HEK293 (cell line): ENCODE results near the gene RASGRF2.
"Not testable (repeated sequence)": the region's sequence is repeated elsewhere in the genome, so short reads cannot be mapped to it uniquely, and the experiment has no call there.

ENCODE experiments used
- CTCF ChIA-PET: fragments of 350-600 bp; formaldehyde crosslinking; extraction: SDS; loops from one replicate; lab custom pipeline; 2021; ENCODE audit warnings: antibody characterized with exemption; lab: Yijun Ruan, JAX
- POLR2A ChIA-PET: fragments of 300-600 bp; formaldehyde crosslinking; extraction: SDS; loops from one replicate; lab custom pipeline; 2020; ENCODE audit warnings: antibody characterized with exemption, inconsistent platforms; lab: Yijun Ruan, JAX
- H3K27ac ChIP-seq: fragments of 200-500 bp; sonication (Bioruptor generic); 2 replicates; pipeline ENCODE4 v1.5.1; 2014; ENCODE audit warnings: low read depth, low read length, control low read depth, inconsistent platforms; ENCODE audit errors: extremely low read depth
- H3K36me3 ChIP-seq, 2 experiments: fragments of 200-500 bp in 1 of 2; sonication (Bioruptor generic) in 1 of 2; 1 replicate in 1 of 2; 2 replicates in 1 of 2; pipeline ENCODE4 v1.5.1; 2014 to 2017; ENCODE audit warnings: inconsistent platforms in 2 of 2, low read length in 2 of 2; ENCODE audit not compliant: control insufficient read depth in 2 of 2, insufficient read depth in 1 of 2
- H3K4me1 ChIP-seq: fragments of 200-500 bp; sonication (Bioruptor generic); 2 replicates; pipeline ENCODE4 v1.5.1; 2014; ENCODE audit warnings: mild to moderate bottlenecking, low read length, inconsistent platforms; ENCODE audit not compliant: control insufficient read depth, insufficient read depth
- H3K4me3 ChIP-seq: 2 replicates; pipeline ENCODE4 v1.5.1; 2011; ENCODE audit warnings: low read depth, mild to moderate bottlenecking, control low read depth, low read length, moderate library complexity
- H3K9me3 ChIP-seq: fragments of 200-500 bp; sonication (Bioruptor generic); 2 replicates; pipeline ENCODE4 v1.5.1; 2014; ENCODE audit warnings: low read depth, low read length, inconsistent platforms; ENCODE audit not compliant: control insufficient read depth, insufficient read depth
- FEZF1 ChIP-seq: fragments of 450-650 bp; formaldehyde crosslinking; IDR thresholded peaks from 2 replicates; pipeline ENCODE4 v1.5.1; 2016; ENCODE audit warnings: missing biosample characterization, missing genetic modification characterization
- GFI1B ChIP-seq: fragments of 450-650 bp; formaldehyde crosslinking; IDR thresholded peaks from 2 replicates; pipeline ENCODE4 v1.5.1; 2016; ENCODE audit warnings: missing biosample characterization, missing genetic modification characterization
- GLI4 ChIP-seq: fragments of 450-650 bp; formaldehyde crosslinking; IDR thresholded peaks from 2 replicates; pipeline ENCODE4 v1.5.1; 2016; ENCODE audit warnings: missing biosample characterization, missing genetic modification characterization
- GLIS1 ChIP-seq: fragments of 450-650 bp; formaldehyde crosslinking; IDR thresholded peaks from 2 replicates; pipeline ENCODE4 v1.5.1; 2016; ENCODE audit warnings: missing biosample characterization, missing genetic modification characterization
- GLIS2 ChIP-seq: fragments of 450-650 bp; formaldehyde crosslinking; IDR thresholded peaks from 2 replicates; pipeline ENCODE4 v1.5.1; 2016; ENCODE audit warnings: missing biosample characterization, missing genetic modification characterization
- KLF1 ChIP-seq: fragments of 450-650 bp; formaldehyde crosslinking; IDR thresholded peaks from 2 replicates; pipeline ENCODE4 v1.5.1; 2016; ENCODE audit warnings: missing biosample characterization, missing genetic modification characterization
- KLF9 ChIP-seq: fragments of 450-650 bp; formaldehyde crosslinking; IDR thresholded peaks from 2 replicates; pipeline ENCODE4 v1.5.1; 2016; ENCODE audit warnings: missing biosample characterization, missing genetic modification characterization, low read depth
- MEIS1 ChIP-seq: sonication (generic); formaldehyde crosslinking; IDR thresholded peaks from 2 replicates; pipeline ENCODE4 v1.8.1; 2022; ENCODE audit warnings: missing genetic modification reagents, mild to moderate bottlenecking, borderline replicate concordance
- OSR2 ChIP-seq: fragments of 450-650 bp; formaldehyde crosslinking; IDR thresholded peaks from 2 replicates; pipeline ENCODE4 v1.5.1; 2016; ENCODE audit warnings: missing biosample characterization, missing genetic modification characterization
- PRDM1 ChIP-seq: fragments of 450-650 bp; formaldehyde crosslinking; IDR thresholded peaks from 2 replicates; pipeline ENCODE4; 2016; ENCODE audit warnings: missing biosample characterization, missing genetic modification characterization
- SCRT2 ChIP-seq: fragments of 450-650 bp; formaldehyde crosslinking; IDR thresholded peaks from 2 replicates; pipeline ENCODE4 v1.5.1; 2016; ENCODE audit warnings: missing biosample characterization, missing genetic modification characterization
- TCF7L2 ChIP-seq: IDR thresholded peaks from 2 replicates; pipeline ENCODE4 v1.6.1; 2011; ENCODE audit warnings: low read depth, mild to moderate bottlenecking, inconsistent platforms, low read length, moderate library complexity, borderline replicate concordance
- WT1 ChIP-seq: fragments of 450-650 bp; formaldehyde crosslinking; IDR thresholded peaks from 2 replicates; pipeline ENCODE4 v1.5.1; 2016; ENCODE audit warnings: missing biosample characterization, missing genetic modification characterization
- ZBTB48 ChIP-seq: fragments of 450-650 bp; formaldehyde crosslinking; IDR thresholded peaks from 2 replicates; pipeline ENCODE4 v1.5.1; 2016; ENCODE audit warnings: missing biosample characterization, missing genetic modification characterization
- ZBTB8A ChIP-seq: fragments of 450-650 bp; formaldehyde crosslinking; IDR thresholded peaks from 2 replicates; pipeline ENCODE4 v1.5.1; 2016; ENCODE audit warnings: missing biosample characterization, missing genetic modification characterization
- ZIC2 ChIP-seq: fragments of 450-650 bp; formaldehyde crosslinking; IDR thresholded peaks from 2 replicates; pipeline ENCODE4 v1.5.1; 2016; ENCODE audit warnings: missing biosample characterization, missing genetic modification characterization
- ZNF239 ChIP-seq: fragments of 450-650 bp; formaldehyde crosslinking; IDR thresholded peaks from 2 replicates; pipeline ENCODE4 v1.5.1; 2016; ENCODE audit warnings: missing biosample characterization, missing genetic modification characterization
- ZNF311 ChIP-seq: fragments of 450-650 bp; formaldehyde crosslinking; IDR thresholded peaks from 2 replicates; pipeline ENCODE4 v1.5.1; 2017; ENCODE audit warnings: missing biosample characterization, missing genetic modification characterization, borderline replicate concordance
- ZNF423 ChIP-seq: fragments of 450-650 bp; formaldehyde crosslinking; IDR thresholded peaks from 2 replicates; pipeline ENCODE4 v1.5.1; 2016; ENCODE audit warnings: missing biosample characterization, missing genetic modification characterization
- ZNF623 ChIP-seq: fragments of 450-650 bp; formaldehyde crosslinking; IDR thresholded peaks from 2 replicates; pipeline ENCODE4 v1.5.1; 2016; ENCODE audit warnings: missing biosample characterization, missing genetic modification characterization
- TF ChIP-seq, protein P1 (sequence below): fragments of 450-650 bp; formaldehyde crosslinking; IDR thresholded peaks from 2 replicates; pipeline ENCODE4 v1.5.1; 2016; ENCODE audit warnings: missing biosample characterization, missing genetic modification characterization
- TF ChIP-seq, protein P2 (sequence below): fragments of 450-650 bp; formaldehyde crosslinking; IDR thresholded peaks from 2 replicates; pipeline ENCODE4 v1.5.1; 2016; ENCODE audit warnings: missing biosample characterization, missing genetic modification characterization
- TF ChIP-seq, protein P3 (sequence below): fragments of 450-650 bp; formaldehyde crosslinking; IDR thresholded peaks from 2 replicates; pipeline ENCODE4 v1.5.1; 2016; ENCODE audit warnings: missing biosample characterization, missing genetic modification characterization

The RASGRF2 gene

DNA sequence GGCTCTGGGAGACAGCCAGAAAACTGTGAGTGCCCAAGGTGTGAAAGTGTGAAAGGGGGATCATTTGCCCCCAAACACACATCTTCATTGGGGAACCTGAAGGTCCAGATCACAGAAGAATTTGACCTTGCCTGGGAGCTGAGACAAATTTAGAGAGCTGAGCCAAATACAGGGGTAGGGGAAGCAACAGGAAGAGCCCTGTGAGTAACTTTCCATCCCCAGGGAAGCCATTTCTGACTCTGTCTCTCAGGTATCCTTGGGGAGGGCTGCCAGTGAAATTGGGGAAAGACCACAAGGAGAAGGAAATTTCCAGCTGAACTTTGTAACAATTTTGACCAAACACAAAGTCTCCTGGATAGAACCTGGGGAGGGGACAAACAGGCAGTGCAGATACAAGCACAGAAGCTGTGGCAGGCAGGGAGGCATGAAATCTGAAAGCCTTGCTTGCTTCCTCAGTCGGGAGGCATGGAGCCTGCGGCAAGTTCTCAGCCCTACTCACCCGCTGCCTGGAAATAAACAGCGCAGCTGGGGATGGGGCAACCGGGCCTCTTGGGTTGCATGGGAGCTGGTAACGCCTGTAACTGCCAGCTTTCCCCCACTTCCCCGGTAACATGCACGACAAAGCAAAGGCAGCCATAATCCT is 309.7 kb downstream of the RASGRF2 start (continued):
- TF ChIP-seq, protein P1, sequence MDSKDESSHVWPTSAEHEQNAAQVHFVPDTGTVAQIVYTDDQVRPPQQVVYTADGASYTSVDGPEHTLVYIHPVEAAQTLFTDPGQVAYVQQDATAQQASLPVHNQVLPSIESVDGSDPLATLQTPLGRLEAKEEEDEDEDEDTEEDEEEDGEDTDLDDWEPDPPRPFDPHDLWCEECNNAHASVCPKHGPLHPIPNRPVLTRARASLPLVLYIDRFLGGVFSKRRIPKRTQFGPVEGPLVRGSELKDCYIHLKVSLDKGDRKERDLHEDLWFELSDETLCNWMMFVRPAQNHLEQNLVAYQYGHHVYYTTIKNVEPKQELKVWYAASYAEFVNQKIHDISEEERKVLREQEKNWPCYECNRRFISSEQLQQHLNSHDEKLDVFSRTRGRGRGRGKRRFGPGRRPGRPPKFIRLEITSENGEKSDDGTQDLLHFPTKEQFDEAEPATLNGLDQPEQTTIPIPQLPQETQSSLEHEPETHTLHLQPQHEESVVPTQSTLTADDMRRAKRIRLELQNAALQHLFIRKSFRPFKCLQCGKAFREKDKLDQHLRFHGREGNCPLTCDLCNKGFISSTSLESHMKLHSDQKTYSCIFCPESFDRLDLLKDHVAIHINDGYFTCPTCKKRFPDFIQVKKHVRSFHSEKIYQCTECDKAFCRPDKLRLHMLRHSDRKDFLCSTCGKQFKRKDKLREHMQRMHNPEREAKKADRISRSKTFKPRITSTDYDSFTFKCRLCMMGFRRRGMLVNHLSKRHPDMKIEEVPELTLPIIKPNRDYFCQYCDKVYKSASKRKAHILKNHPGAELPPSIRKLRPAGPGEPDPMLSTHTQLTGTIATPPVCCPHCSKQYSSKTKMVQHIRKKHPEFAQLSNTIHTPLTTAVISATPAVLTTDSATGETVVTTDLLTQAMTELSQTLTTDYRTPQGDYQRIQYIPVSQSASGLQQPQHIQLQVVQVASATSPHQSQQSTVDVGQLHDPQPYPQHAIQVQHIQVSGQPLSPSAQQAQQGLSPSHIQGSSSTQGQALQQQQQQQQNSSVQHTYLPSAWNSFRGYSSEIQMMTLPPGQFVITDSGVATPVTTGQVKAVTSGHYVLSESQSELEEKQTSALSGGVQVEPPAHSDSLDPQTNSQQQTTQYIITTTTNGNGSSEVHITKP (tag by site-specific recombination): 0 out of 2 replicates have a peak, but pooled peaks have one; percentile 40
- TF ChIP-seq PRDM1 (tag by site-specific recombination): peak; percentile 33; the same call in 1 of the 2 replicates
- no peak for TF ChIP-seq ZBTB48 (tag by site-specific recombination)
- 0 out of 2 replicates have a peak, but pooled peaks have one; percentile 31 for TF ChIP-seq GLIS2 (tag by site-specific recombination)
- no peak for TF ChIP-seq MEIS1 (CRISPR knock-in tag)
- no peak for TF ChIP-seq ZNF239 (tag by site-specific recombination)
- no peak for TF ChIP-seq ZNF311 (tag by site-specific recombination)
- peak; percentile 82 for TF ChIP-seq ZBTB8A (tag by site-specific recombination)
- TF ChIP-seq GLI4 (tag by site-specific recombination): no peak
- TF ChIP-seq GFI1B (tag by site-specific recombination): no peak
- no peak for TF ChIP-seq WT1 (tag by site-specific recombination)
- TF ChIP-seq, protein P2, sequence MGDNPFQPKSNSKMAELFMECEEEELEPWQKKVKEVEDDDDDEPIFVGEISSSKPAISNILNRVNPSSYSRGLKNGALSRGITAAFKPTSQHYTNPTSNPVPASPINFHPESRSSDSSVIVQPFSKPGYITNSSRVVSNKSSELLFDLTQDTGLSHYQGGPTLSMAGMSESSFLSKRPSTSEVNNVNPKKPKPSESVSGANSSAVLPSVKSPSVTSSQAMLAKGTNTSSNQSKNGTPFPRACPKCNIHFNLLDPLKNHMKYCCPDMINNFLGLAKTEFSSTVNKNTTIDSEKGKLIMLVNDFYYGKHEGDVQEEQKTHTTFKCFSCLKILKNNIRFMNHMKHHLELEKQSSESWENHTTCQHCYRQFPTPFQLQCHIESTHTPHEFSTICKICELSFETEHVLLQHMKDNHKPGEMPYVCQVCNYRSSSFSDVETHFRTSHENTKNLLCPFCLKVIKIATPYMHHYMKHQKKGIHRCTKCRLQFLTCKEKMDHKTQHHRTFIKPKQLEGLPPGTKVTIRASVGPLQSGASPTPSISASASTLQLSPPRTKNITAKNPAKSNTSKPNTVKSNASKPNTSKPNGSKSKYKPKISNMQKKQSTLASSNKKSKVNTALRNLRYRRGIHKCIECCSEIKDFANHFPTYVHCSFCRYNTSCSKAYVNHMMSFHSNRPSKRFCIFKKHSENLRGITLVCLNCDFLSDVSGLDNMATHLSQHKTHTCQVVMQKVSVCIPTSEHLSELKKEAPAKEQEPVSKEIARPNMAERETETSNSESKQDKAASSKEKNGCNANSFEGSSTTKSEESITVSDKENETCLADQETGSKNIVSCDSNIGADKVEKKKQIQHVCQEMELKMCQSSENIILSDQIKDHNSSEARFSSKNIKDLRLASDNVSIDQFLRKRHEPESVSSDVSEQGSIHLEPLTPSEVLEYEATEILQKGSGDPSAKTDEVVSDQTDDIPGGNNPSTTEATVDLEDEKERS (tag by site-specific recombination): no peak
- no peak for TF ChIP-seq ZNF623 (tag by site-specific recombination)
- TF ChIP-seq TCF7L2: no peak
- TF ChIP-seq, all 188 proteins: peak for 6

DNA sequence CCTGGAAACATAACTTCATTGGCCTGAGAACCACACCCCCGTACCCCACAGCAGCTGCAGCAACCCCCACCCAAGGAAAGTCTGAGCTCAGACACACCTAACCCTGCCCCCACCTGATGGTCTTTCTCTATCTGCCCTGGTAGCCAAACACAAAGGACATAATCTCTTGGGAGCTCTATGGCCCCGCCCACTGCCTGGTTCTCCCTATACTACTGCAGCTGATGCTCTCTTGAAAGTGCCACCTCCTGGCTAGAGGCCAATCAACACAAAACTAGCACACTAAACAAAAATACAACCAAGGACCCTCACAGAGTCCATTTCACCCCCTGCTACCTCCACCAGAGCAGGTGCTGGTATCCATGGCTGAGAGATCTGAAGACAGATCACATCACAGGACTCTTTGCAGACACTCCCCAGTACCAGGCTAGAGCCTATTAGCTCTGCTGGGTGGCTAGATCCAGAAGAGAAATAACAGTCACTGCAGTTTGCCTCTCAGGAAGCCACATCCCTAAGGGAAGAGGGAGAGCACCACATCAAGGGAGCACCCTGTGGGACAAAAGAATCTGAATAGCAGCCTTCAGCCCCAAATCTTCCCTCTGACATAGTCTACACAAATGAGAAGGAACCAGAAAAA is 310.3 kb downstream of the RASGRF2 start:
- CTCF ChIA-PET, H3K36me3 ChIP-seq, H3K9me3 ChIP-seq, H3K4me3 ChIP-seq, POLR2A ChIA-PET: not testable (repeated sequence)
- TF ChIP-seq ZBTB48 (tag by site-specific recombination) (peak; percentile 80), SCRT2 (tag by site-specific recombination) (peak; percentile 65), KLF9 (tag by site-specific recombination) (peak; percentile 68; the same call in 1 of the 2 replicates), FEZF1 (tag by site-specific recombination) (peak; percentile 66; the same call in 1 of the 2 replicates), KLF1 (tag by site-specific recombination) (peak; percentile 51), GLIS2 (tag by site-specific recombination) (peak; percentile 0; the same call in 1 of the 2 replicates), ZIC2 (tag by site-specific recombination) (peak; percentile 58), OSR2 (tag by site-specific recombination) (peak; percentile 58), ZNF423 (tag by site-specific recombination) (peak; percentile 40; the same call in 1 of the 2 replicates), GLIS1 (tag by site-specific recombination) (peak; percentile 35)
- TF ChIP-seq, protein P3, sequence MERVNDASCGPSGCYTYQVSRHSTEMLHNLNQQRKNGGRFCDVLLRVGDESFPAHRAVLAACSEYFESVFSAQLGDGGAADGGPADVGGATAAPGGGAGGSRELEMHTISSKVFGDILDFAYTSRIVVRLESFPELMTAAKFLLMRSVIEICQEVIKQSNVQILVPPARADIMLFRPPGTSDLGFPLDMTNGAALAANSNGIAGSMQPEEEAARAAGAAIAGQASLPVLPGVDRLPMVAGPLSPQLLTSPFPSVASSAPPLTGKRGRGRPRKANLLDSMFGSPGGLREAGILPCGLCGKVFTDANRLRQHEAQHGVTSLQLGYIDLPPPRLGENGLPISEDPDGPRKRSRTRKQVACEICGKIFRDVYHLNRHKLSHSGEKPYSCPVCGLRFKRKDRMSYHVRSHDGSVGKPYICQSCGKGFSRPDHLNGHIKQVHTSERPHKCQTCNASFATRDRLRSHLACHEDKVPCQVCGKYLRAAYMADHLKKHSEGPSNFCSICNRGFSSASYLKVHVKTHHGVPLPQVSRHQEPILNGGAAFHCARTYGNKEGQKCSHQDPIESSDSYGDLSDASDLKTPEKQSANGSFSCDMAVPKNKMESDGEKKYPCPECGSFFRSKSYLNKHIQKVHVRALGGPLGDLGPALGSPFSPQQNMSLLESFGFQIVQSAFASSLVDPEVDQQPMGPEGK: peak; percentile 50
- Histone ChIP-seq H3K27ac (0 out of 2 replicates have a peak overlapping the region, but pooled peaks have one; percentile 34), H3K4me1 (peaks cover 15% of the 10 kb centered on the region)
